HG03378 (cell line): ENCODE results near the gene NOC2L.

ENCODE experiments used
- ATAC-seq: cut with Tn5 transposase; IDR thresholded peaks from one replicate; pipeline ENCODE4 v1.9.1; 2021; ENCODE audit warnings: mild to moderate bottlenecking, moderate library complexity; ENCODE audit not compliant: unreplicated experiment

The NOC2L gene

DNA sequence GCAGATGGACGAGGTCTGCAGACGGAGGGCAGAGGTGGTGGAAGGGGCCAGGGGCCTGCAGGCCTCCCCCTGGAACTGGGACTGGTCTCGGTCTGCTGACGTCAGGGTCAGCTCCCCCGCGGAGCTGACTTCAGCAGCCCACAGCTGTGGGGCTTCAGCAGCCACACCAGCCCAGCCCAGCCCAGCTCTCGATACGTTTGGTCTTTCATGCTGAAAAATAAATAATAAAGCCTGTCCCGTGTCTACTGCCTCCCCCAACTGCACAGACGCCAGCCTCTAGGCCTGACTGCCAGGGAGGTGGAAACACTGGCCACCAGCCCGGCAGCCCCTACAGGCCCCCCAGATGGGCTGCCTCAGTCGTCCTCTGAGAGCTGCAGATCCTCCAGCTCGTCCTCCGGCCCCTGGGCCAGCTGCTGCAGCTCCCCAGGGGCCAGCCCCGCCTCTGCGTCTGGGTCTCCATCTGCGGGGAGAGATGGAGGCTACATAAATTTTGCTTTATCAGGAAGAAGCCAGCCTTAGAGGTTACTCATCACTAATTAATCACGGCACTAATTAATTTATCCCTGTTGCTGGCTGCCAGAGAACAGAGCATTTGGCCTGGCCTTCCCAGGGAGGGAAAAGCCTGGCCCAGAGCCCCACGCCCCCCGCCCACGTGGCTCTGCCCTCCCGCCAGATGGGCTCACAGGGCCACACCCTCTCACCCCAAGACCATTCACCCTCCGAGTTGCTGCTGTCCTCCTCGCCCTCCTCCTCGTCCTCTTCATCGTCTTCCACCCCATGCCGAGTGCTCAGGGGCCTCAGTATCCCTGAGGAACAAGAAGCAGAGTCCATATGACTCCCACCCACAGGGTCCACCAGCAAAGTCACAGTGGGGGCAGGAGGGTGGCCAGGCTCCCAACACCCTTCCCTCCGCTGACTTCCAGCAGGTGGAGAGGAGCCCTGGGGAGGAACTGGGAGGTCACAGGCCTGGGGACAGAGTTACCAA is 14.4 kb downstream of the NOC2L start:
- ATAC-seq: no peak

DNA sequence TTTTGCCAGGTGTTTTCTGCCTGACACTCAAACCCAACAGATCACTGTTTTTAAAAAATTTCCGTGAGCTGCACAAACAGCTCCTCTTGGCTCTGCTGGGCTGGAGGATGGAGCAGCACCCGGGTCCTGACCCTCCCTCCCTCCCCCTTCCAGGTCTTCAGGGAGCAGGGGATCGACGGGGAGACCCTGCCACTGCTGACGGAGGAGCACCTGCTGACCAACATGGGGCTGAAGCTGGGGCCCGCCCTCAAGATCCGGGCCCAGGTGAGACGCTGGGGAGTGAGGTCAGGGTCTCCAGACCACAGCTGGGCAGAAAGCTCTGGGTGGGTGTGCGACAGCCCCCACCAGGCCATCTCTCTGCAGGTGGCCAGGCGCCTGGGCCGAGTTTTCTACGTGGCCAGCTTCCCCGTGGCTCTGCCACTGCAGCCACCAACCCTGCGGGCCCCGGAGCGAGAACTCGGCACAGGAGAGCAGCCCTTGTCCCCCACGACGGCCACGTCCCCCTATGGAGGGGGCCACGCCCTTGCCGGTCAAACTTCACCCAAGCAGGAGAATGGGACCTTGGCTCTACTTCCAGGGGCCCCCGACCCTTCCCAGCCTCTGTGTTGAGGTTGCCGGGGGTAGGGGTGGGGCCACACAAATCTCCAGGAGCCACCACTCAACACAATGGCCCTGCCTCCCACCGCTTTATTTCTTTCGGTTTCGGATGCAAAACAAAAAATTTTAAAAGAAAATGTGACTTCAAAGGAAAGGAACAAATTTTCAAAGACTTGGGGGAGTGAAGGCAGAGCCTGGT is 15.3 kb downstream of the NOC2L start:
- no peak for ATAC-seq

DNA sequence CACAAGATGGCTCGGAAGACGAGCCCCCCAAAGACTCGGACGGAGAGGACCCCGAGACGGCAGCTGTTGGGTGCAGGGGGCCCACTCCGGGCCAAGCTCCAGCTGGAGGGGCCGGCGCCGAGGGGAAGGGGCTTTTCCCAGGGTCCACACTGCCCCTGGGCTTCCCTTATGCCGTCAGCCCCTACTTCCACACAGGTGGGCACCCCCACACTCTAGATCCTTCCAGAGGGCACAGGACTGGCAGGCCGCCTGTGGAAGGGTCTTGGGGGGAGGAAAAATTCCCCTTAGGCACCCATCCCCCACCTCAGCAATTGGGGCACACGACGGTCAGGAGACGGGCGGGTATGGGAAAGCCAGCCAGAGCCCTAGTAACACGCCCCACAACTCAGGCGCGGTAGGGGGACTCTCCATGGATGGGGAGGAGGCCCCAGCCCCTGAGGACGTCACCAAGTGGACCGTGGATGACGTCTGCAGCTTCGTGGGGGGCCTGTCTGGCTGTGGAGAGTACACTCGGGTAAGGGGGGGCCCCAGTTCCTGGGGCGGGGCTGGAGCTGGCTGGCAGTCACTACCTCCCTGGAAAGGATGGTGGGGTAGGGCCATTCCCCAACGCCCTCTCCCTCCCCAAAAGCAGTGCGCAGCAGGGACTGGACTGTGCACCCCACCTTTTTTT is 16.1 kb downstream of the NOC2L start:
- no peak for ATAC-seq

DNA sequence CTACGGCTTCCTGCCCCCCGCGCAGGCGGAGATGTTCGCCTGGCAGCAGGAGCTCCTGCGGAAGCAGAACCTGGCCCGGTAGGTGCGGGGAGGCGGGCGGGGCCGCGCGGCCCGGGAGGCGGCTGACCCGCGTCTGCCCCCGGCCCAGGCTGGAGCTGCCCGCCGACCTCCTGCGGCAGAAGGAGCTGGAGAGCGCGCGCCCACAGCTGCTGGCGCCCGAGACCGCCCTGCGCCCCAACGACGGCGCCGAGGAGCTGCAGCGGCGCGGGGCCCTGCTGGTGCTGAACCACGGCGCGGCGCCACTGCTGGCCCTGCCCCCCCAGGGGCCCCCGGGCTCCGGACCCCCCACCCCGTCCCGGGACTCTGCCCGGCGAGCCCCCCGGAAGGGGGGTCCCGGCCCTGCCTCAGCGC is 16.6 kb downstream of the NOC2L start:
- ATAC-seq: no peak

DNA sequence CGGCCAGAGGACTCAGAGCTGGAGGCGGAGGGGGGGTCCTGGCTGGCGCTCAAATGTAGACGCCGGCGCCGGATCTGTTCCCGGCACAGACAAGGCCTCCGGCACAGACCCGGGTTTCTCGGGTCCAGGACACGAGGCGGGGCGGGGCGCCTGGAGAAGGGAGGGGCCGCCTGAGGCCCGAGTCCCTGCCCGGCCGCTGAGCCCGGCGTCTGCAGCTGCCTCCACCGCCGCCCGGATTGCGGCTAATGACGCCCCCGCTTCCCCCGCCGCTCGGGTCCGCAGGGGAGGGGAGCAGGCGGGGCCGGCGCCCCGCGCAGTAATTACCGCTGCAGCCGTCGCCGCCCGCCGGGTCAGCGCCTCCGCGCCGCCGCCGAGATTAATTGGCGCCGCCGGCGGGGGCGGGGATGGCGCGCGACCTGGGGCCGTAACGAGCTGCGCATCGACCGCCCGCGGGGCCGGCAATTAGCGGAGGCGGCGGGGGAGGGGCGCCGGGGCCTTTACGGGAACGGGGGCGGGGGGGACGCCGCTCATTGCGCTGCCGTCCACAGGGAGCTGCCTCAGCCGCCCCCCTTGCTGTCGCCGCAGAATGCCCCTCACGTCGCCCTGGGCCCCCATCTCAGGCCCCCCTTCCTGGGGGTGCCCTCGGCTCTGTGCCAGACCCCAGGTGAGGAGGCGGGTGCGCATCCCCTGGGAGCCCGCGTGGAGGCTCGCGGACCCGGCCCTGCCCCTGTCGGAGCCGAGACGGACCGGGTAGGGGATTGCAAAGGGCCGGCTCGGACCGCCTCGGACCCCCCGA is 17.3 kb downstream of the NOC2L start:
- ATAC-seq: no peak

DNA sequence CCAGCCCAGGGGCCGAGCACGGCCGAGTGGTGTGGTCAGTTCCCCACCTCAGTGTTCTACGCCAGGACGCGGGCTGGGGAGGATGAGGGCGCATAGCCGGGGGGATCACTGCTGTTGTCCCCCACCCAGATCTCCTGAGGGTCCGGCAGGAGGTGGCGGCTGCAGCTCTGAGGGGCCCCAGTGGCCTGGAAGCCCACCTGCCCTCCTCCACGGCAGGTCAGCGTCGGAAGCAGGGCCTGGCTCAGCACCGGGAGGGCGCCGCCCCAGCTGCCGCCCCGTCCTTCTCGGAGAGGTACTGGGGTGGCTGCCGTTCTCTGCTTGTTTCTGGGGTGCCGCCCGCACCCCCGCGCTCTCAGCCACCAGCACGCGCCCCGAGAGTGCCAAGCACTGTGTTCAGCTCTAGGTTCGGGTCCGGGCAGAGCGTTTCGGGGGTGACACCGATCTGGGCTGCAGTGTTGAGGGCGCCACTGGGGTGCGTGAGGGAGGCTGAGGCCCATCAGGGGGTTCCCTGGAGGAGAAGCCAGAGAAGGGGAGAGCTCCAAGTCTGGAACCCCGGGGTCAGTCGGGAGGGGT is 18.0 kb downstream of the NOC2L start:
- no peak for ATAC-seq

DNA sequence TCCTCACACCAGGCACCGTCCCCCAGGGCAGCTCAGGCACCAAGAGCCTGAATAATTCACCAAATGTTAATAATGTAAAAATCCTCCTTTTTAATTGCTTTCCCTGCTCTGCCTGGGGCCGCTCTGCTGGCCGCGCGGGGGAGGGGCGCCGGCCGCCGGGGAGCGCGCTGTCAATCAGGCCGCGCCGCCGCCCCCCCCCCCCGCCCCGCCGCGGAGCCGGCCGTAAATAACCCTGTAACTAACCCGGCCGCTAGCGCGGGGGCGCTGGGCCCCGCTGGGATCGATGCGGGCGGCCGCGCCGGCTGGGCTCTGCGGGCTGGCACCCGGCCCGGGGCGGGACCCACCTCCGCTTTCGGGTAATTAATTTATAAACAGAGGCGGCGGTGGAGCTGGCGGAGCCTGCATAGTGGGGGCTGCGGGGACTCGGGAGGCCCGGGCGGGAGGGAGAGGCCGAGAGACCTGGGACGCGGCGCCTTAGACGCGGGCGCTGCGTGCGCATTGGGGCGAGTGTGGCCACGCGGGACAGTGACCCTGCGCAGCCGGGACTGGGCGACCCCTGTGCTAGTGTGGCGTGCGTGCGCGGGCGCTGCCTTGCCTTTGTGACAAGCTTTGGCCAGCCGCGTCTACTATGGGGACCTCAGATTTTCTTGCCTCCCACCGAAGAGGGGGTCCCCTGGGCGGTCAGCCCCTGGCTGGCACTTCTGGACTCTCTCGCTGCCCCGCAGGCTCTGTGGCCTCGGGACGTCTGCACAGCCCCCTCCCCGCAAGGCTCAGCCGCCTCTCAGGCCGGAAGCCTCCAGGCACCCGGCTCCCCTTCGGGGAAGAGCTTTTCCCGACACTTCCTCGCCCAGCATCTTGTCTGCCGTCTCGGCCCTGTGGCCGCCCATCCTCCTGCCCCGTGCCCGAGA is 18.7 kb downstream of the NOC2L start:
- ATAC-seq: no peak

DNA sequence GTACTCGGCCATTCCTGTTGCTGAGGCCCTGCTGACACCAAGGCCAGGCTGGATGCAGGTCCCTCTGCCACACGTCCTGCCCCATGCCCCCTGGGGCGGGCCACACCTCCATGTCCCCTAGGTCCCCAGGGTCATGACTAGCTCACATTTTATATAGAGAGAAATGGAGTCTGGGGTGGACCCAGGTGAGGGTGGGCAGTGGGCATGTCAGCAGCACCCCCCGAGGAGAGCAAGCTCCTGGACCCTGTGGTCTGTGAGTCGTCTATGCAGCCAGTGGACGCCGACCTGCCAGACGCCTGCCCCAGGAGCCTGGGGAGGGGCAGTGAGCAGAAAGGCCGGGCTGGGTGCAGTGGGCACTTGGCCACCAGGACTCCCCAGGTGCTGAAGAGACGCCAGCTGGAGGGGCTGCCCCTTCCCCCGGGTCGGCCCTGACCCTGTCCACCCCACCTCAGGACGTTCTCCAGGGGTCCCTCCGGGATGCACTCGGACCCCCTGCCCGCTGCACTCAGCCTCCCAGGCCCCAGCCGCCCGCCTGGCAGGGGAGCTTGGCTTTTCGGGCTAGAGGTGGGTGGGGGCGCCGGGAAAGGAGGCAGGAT is 19.4 kb downstream of the NOC2L start:
- ATAC-seq: no peak

DNA sequence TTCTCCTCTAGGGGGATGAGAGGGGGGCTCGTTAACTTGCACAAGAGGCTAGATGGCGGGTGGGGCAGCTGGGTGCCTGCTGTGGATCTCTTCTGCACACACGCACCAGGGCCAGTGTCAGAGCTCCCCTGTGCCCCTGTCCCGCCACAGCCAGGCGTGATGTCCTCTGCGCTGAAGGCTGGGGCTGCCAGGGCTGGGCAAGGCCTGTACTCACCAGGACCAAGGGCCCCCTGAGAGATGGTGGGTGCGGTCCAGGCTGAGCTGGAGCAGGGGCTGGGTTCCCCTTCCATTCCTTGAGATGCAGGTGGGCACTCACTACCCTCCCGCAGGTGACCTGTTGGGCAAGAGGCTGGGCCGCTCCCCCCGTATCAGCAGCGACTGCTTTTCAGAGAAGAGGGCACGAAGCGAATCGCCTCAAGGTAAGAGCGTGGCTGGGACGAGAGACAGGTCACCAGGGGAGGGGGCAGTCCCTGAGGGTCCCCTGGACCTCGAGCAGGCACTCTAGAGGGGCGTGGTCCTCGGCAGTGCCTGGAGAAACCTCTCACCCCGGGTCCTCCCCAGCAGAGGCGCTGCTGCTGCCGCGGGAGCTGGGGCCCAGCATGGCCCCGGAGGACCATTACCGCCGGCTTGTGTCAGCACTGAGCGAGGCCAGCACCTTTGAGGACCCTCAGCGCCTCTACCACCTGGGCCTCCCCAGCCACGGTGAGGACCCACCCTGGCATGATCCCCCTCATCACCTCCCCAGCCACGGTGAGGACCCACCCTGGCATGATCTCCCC is 20.2 kb downstream of the NOC2L start:
- ATAC-seq: no peak

DNA sequence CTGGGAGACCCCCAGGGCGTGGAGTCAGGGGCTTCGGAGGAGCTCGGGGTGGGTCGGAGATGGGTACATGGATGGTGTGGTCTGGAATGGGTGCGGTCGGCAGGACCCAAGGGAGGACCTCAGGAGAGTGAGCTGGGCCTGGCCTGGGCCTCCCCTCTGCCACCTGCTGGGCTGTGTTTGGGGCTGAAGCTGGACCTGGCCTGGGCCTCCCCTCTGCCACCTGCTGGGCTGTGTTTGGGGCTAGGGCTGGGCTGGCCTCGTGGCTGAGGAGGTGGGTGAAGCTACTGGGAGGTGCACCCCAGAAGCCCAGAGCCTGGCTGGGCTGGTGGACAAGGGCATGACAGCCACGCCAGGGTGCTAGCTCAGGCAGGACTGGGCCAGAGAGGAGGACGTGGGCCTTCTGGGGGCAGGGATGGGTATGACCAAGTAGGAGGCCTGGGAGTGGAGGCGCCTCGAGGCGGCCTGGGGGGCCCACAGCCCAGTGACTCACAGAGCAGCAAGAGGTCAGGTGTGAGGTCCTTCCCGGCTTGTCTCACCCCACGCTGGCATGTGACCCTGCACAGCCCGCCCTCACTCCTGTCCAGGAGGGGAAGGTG is 20.9 kb downstream of the NOC2L start:
- no peak for ATAC-seq

DNA sequence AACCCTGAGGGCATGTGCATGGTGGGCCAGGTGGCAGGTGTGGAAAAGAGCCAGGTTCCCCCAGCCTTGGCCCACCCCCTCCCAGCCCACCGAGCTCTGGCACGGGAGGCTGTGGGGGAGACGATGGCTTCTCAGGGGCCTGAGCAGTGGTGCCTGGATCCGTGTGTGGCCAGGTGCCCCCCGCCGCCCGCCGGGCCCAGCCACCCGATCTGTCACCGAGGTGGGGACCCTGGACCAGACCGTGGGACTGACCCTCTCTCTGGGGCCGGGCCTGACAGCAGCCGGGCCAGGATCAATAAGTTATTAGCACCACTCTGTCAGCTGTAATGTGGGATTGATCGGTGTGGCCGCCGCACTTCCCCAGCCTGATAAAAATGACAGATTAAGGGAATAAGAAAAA is 21.5 kb downstream of the NOC2L start:
- no peak for ATAC-seq

DNA sequence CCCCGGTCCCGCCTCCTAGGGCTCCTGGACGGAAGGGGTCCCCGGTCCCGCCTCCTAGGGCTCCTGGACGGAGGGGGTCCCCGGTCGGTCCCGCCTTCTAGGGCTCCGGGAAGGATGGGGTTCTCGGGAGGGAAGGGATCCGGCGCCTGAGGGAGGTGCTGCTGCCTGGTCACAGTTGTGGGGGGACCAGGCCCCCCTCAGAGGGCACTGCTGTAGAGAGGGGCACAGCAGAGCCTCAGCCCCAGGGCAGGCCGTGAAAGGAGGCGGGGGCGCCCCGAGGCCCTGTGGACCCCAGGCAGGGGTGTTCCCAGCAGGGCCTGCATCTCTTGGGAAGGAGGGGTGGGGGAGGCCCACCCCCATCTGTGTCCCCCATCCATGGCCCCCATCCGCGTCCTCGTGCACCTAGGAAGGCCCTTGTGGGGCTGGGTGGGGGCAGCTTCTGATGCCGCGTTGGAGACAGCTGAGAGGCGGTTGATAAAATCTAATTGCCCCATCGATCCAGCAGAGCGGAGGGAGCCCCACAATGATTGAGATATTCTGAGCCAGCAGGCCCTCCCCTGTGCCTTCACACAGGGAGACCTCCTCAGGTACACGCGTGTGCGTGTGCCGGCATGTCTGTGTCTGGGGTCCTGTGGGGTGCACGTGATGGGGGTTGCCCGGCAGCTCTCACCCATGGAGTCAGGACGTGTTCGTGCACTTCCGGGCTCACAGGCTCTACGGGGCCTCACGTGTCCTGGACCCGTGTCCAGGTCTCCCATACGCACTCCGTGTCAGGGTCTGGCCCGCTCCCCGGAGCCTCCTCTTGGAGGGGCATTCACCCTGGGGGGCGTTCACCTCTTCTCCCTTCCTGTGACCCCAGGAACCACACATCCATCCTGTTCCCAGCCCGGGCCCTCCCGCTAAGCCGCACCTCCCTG is 22.4 kb downstream of the NOC2L start:
- no peak for ATAC-seq

DNA sequence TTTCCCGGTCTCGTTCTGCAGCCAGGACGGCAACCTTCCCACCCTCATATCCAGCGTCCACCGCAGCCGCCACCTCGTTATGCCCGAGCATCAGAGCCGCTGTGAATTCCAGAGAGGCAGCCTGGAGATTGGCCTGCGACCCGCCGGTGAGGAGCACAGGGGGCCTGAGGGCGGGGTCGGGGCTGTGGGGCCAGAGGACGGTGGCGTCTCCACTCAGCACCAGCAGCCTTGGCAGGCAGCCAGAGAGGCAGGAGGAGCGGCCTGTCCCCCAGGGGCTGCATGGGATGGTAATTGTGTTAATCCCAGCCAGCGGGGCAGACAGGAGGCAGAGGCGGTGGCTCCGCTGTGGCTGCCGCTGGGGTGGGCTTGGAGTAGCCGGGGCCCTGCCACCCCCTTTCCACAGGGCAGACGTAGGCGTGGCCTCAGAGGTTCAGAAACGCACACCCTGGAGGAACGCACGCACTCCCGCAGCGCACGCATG is 23.3 kb downstream of the NOC2L start:
- no peak for ATAC-seq

DNA sequence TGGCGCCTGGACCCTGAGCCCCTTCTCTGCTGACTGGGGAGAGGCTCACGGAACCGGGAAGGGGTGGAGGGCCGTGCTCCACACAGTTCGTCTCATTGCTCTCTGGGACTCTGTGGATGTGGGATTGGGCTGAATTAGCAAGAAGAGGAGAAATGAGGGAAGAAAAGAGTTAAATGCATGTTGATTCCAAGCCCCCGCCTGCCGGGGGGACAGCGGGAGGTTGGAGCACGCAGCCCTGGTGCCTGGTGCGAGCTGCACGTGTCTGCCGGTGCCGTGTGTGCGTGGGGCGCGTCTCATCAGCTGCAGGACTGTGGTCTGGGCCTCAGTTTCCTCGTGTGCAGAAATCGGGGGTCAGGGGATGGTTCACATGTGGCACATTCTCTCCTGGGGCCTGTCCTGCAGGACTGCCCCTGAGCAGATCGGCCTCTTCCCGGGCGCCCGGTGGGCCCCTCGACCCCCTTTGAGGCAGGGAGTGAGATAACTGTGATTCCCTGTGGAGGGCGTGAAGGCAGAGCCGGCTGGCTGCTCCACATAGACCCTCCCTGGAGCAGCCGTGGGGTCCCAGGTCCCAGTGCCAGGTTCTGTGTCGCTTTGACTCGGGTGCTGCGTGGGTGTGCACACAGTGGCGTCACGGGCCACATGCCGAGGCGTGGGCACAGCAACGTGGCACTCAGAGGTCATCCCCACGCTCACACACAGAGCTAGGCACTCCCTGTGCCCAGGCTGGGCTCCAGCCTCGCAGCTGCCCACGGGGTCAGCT is 23.9 kb downstream of the NOC2L start:
- no peak for ATAC-seq

DNA sequence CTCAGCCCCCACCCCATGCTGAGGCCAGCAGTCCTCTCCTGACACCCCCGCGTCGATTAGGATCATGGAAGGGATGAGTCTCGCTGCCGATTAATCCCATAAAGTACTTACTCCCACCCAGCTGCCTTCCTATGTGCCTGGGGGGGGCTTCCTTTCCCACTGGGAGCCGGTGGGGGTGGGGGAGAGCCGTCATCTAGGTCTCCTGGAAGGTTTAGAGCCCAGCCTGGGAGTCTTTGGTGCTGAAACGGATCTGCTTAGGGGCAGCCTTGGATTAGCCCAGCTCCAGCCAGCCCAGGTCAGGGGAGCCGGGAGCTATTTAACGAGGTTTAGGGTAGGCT is 25.5 kb downstream of the NOC2L start:
- no peak for ATAC-seq
